ENCODE measurements around the gene CD96.

GRCh38 chr3:111594781-111595180 lies 52.8 kb downstream of the CD96 start:
- TF ChIP-seq GATA2 (IDR thresholded peaks at IDR 0.05; ENCODE audit: low read depth, low read length) (no peak), GATA3 (IDR thresholded peaks at IDR 0.05; ENCODE audit: low read depth, low read length) (no peak)
